ENCODE data around the gene CORIN. TPM values are rescaled to one million over a fixed set of nuclear protein-coding genes. Genes with fewer than 3 reads are reported as not detected.

The CORIN gene
- total and polyA plus RNA-seq, 7 experiments from 2014 or later, result 0.07 to 0.19 (median 0.08) TPM; not detected in 4

- H3K27ac Mint-ChIP-seq, result no peak overlapping the region
- no peaks in the 10 kb centered on the region for H3K36me3 Mint-ChIP-seq
- peaks cover 0 to 12% (median 3%) of the 10 kb centered on the region in 5 donors for H3K27me3 Mint-ChIP-seq
- no peak for DNase-seq
- Histone ChIP-seq H3K36me3 (ENCODE audit: control insufficient read depth in 2 of 3, insufficient read depth in 3 of 3, low read length in 3 of 3) (no peaks in the 10 kb centered on the region), H3K27ac (ENCODE audit: low read depth, low read length) (no peak overlapping the region), H3K4me1 (ENCODE audit: control insufficient read depth in 2 of 2, insufficient read depth in 2 of 2, low read length in 2 of 2) (no peaks in the 10 kb centered on the region), H3K9me3 (ENCODE audit: control insufficient read depth in 2 of 3, low read length in 3 of 3) (no peaks in the 10 kb centered on the region), H3K4me3 (ENCODE audit: low read length) (no peak overlapping the region), H3K27me3 (ENCODE audit: control insufficient read depth in 2 of 2, insufficient read depth in 2 of 2, low read length in 2 of 2) (no peaks in the 10 kb centered on the region)
- no peaks in the 10 kb centered on the region for H3K9me3 Mint-ChIP-seq
- intact Hi-C loops (cut with micrococcal nuclease), result no loop called here
- H3K4me3 Mint-ChIP-seq, result no peak overlapping the region
- CTCF ChIA-PET, result no interaction called here
- POLR2A ChIA-PET, result no interaction called here
- ATAC-seq, result no peak
- peaks cover 0 to 1% (median 0%) of the 10 kb centered on the region in 7 donors for H3K4me1 Mint-ChIP-seq
Observed at GRCh38 chr4:47788126-47788525, 49.7 kb downstream of the CORIN start.

- H3K36me3 ChIP-seq (ENCODE audit: control insufficient read depth in 2 of 3, insufficient read depth in 3 of 3, low read length in 3 of 3), result no peaks in the 10 kb centered on the region
- H3K9me3 ChIP-seq (ENCODE audit: control insufficient read depth in 2 of 3, low read length in 3 of 3), result no peaks in the 10 kb centered on the region
- DNase-seq, result no peak
- H3K4me1 ChIP-seq (ENCODE audit: control insufficient read depth in 2 of 2, insufficient read depth in 2 of 2, low read length in 2 of 2), result no peaks in the 10 kb centered on the region
- H3K27me3 ChIP-seq (ENCODE audit: control insufficient read depth in 2 of 2, insufficient read depth in 2 of 2, low read length in 2 of 2), result no peaks in the 10 kb centered on the region
- no peak for ATAC-seq
- Mint-ChIP-seq H3K36me3 (no peaks in the 10 kb centered on the region), H3K27ac (no peak overlapping the region), H3K9me3 (no peaks in the 10 kb centered on the region), H3K4me3 (no peak overlapping the region), H3K4me1 (peaks cover 0 to 1% (median 0%) of the 10 kb centered on the region in 7 donors), H3K27me3 (peaks cover 0 to 21% (median 3%) of the 10 kb centered on the region in 5 donors)
- intact Hi-C loops (cut with micrococcal nuclease), result no loop called here
- POLR2A ChIA-PET, result no interaction called here
- CTCF ChIA-PET, result interaction anchor here (0.5 kb wide), 1 partner anchor 300 kb away, joined by 4 read pairs; no protein-coding TSS in a partner anchor
- H3K27ac ChIP-seq (ENCODE audit: low read depth, low read length), result no peak overlapping the region
- no peak overlapping the region for H3K4me3 ChIP-seq (ENCODE audit: low read length)
Observed at GRCh38 chr4:47786958-47787370, 50.9 kb downstream of the CORIN start.

- H3K4me3 Mint-ChIP-seq, result no peak overlapping the region
- no peak for ATAC-seq
- no peak for DNase-seq
- H3K36me3 ChIP-seq (ENCODE audit: control insufficient read depth in 2 of 3, insufficient read depth in 3 of 3, low read length in 3 of 3), result no peaks in the 10 kb centered on the region
- no peak overlapping the region for H3K27ac ChIP-seq (ENCODE audit: low read depth, low read length)
- H3K9me3 ChIP-seq (ENCODE audit: control insufficient read depth in 2 of 3, low read length in 3 of 3), result no peaks in the 10 kb centered on the region
- H3K4me3 ChIP-seq (ENCODE audit: low read length), result no peak overlapping the region
- POLR2A ChIA-PET, result no interaction called here
- H3K27me3 Mint-ChIP-seq, result peaks cover 3 to 30% (median 12%) of the 10 kb centered on the region in 5 donors
- no peak overlapping the region for H3K27ac Mint-ChIP-seq
- H3K36me3 Mint-ChIP-seq, result no peaks in the 10 kb centered on the region
- peaks cover 0 to 5% (median 1%) of the 10 kb centered on the region in 11 donors for H3K9me3 Mint-ChIP-seq
- H3K4me1 Mint-ChIP-seq, result no peaks in the 10 kb centered on the region
- CTCF ChIA-PET, result no interaction called here
- no peaks in the 10 kb centered on the region for H3K27me3 ChIP-seq (ENCODE audit: control insufficient read depth in 2 of 2, insufficient read depth in 2 of 2, low read length in 2 of 2)
- no peaks in the 10 kb centered on the region for H3K4me1 ChIP-seq (ENCODE audit: control insufficient read depth in 2 of 2, insufficient read depth in 2 of 2, low read length in 2 of 2)
- intact Hi-C loops (cut with micrococcal nuclease), result no loop called here
Observed at GRCh38 chr4:47785153-47785552, 52.7 kb downstream of the CORIN start.

- H3K36me3 ChIP-seq (ENCODE audit: control insufficient read depth in 2 of 3, insufficient read depth in 3 of 3, low read length in 3 of 3), result no peaks in the 10 kb centered on the region
- H3K4me3 ChIP-seq (ENCODE audit: low read length), result no peak overlapping the region
- no peaks in the 10 kb centered on the region for H3K9me3 ChIP-seq (ENCODE audit: control insufficient read depth in 2 of 3, low read length in 3 of 3)
- H3K4me1 Mint-ChIP-seq, result no peaks in the 10 kb centered on the region
- H3K4me3 Mint-ChIP-seq, result no peak overlapping the region
- CTCF ChIA-PET, result no interaction called here
- peaks cover 0 to 7% (median 1%) of the 10 kb centered on the region in 11 donors for H3K9me3 Mint-ChIP-seq
- H3K4me1 ChIP-seq (ENCODE audit: control insufficient read depth in 2 of 2, insufficient read depth in 2 of 2, low read length in 2 of 2), result no peaks in the 10 kb centered on the region
- DNase-seq (no peak), ATAC-seq (no peak)
- no peaks in the 10 kb centered on the region for H3K27me3 ChIP-seq (ENCODE audit: control insufficient read depth in 2 of 2, insufficient read depth in 2 of 2, low read length in 2 of 2)
- intact Hi-C loops (cut with micrococcal nuclease), result no loop called here
- no peak overlapping the region for H3K27ac Mint-ChIP-seq
- H3K27ac ChIP-seq (ENCODE audit: low read depth, low read length), result no peak overlapping the region
- POLR2A ChIA-PET, result no interaction called here
- no peaks in the 10 kb centered on the region for H3K36me3 Mint-ChIP-seq
- H3K27me3 Mint-ChIP-seq, result peaks cover 3 to 35% (median 18%) of the 10 kb centered on the region in 5 donors
Observed at GRCh38 chr4:47784222-47784621, 53.6 kb downstream of the CORIN start.

- Mint-ChIP-seq H3K9me3 (peaks cover 0 to 12% (median 1%) of the 10 kb centered on the region in 11 donors), H3K4me1 (no peaks in the 10 kb centered on the region), H3K27ac (no peak overlapping the region), H3K36me3 (no peaks in the 10 kb centered on the region), H3K27me3 (peaks cover 5 to 37% (median 26%) of the 10 kb centered on the region in 5 donors), H3K4me3 (no peak overlapping the region)
- no peak overlapping the region for H3K4me3 ChIP-seq (ENCODE audit: low read length)
- ATAC-seq (no peak), DNase-seq (no peak)
- H3K36me3 ChIP-seq (ENCODE audit: control insufficient read depth in 2 of 3, insufficient read depth in 3 of 3, low read length in 3 of 3), result no peaks in the 10 kb centered on the region
- intact Hi-C loops (cut with micrococcal nuclease), result no loop called here
- H3K27ac ChIP-seq (ENCODE audit: low read depth, low read length), result no peak overlapping the region
- ChIA-PET POLR2A (no interaction called here), CTCF (no interaction called here)
- no peaks in the 10 kb centered on the region for H3K4me1 ChIP-seq (ENCODE audit: control insufficient read depth in 2 of 2, insufficient read depth in 2 of 2, low read length in 2 of 2)
- H3K9me3 ChIP-seq (ENCODE audit: control insufficient read depth in 2 of 3, low read length in 3 of 3), result no peaks in the 10 kb centered on the region
- H3K27me3 ChIP-seq (ENCODE audit: control insufficient read depth in 2 of 2, insufficient read depth in 2 of 2, low read length in 2 of 2), result no peaks in the 10 kb centered on the region
Observed at GRCh38 chr4:47776353-47776752, 61.5 kb downstream of the CORIN start.

- no peak overlapping the region for H3K4me3 Mint-ChIP-seq
- ChIA-PET CTCF (no interaction called here), POLR2A (no interaction called here)
- no peaks in the 10 kb centered on the region for H3K36me3 ChIP-seq (ENCODE audit: control insufficient read depth in 2 of 3, insufficient read depth in 3 of 3, low read length in 3 of 3)
- H3K27me3 ChIP-seq (ENCODE audit: control insufficient read depth in 2 of 2, insufficient read depth in 2 of 2, low read length in 2 of 2), result no peaks in the 10 kb centered on the region
- no peaks in the 10 kb centered on the region for H3K4me1 ChIP-seq (ENCODE audit: control insufficient read depth in 2 of 2, insufficient read depth in 2 of 2, low read length in 2 of 2)
- no peaks in the 10 kb centered on the region for H3K4me1 Mint-ChIP-seq
- no peaks in the 10 kb centered on the region for H3K36me3 Mint-ChIP-seq
- H3K27ac ChIP-seq (ENCODE audit: low read depth, low read length), result no peak overlapping the region
- DNase-seq (no peak), ATAC-seq (no peak)
- H3K4me3 ChIP-seq (ENCODE audit: low read length), result no peak overlapping the region
- H3K9me3 Mint-ChIP-seq, result peaks cover 0 to 5% (median 0%) of the 10 kb centered on the region in 11 donors
- peaks cover 5 to 23% (median 12%) of the 10 kb centered on the region in 5 donors for H3K27me3 Mint-ChIP-seq
- intact Hi-C loops (cut with micrococcal nuclease), result no loop called here
- no peak overlapping the region for H3K27ac Mint-ChIP-seq
- no peaks in the 10 kb centered on the region for H3K9me3 ChIP-seq (ENCODE audit: control insufficient read depth in 2 of 3, low read length in 3 of 3)
Observed at GRCh38 chr4:47774079-47774478, 63.8 kb downstream of the CORIN start.

- no peak for ATAC-seq
- CTCF ChIA-PET, result no interaction called here
Observed at GRCh38 chr4:47771020-47771419, 66.8 kb downstream of the CORIN start.

More at GRCh38 chr4:47771020-47771419, 66.8 kb downstream of the CORIN start:
- peaks cover 6 to 25% (median 6%) of the 10 kb centered on the region in 5 donors for H3K27me3 Mint-ChIP-seq
- POLR2A ChIA-PET, result no interaction called here
- intact Hi-C loops (cut with micrococcal nuclease), result no loop called here
- Histone ChIP-seq H3K4me1 (ENCODE audit: control insufficient read depth in 2 of 2, insufficient read depth in 2 of 2, low read length in 2 of 2) (no peaks in the 10 kb centered on the region), H3K9me3 (ENCODE audit: control insufficient read depth in 2 of 3, low read length in 3 of 3) (no peaks in the 10 kb centered on the region), H3K4me3 (ENCODE audit: low read length) (no peak overlapping the region), H3K27me3 (ENCODE audit: control insufficient read depth in 2 of 2, insufficient read depth in 2 of 2, low read length in 2 of 2) (no peaks in the 10 kb centered on the region), H3K36me3 (ENCODE audit: control insufficient read depth in 2 of 3, insufficient read depth in 3 of 3, low read length in 3 of 3) (no peaks in the 10 kb centered on the region), H3K27ac (ENCODE audit: low read depth, low read length) (no peak overlapping the region)
- no peak overlapping the region for H3K4me3 Mint-ChIP-seq
- DNase-seq, result no peak
- no peaks in the 10 kb centered on the region for H3K36me3 Mint-ChIP-seq
- no peaks in the 10 kb centered on the region for H3K4me1 Mint-ChIP-seq
- H3K27ac Mint-ChIP-seq, result no peak overlapping the region
- H3K9me3 Mint-ChIP-seq, result peaks cover 0 to 5% (median 0%) of the 10 kb centered on the region in 11 donors

Measured in naive thymus-derived CD4-positive, alpha-beta T cell (primary cell).